Ishikawa (cell line): ENCODE data around the gene SRP9.

Experiments
- CEBPB ChIP-seq: IDR thresholded peaks from 2 replicates; pipeline ENCODE4 v1.6.1; 2012
- CREB1 ChIP-seq: IDR thresholded peaks from 2 replicates; pipeline ENCODE4 v1.6.1; 2012; ENCODE audit warnings: low read depth
- EP300 ChIP-seq: IDR thresholded peaks from 2 replicates; pipeline ENCODE4 v1.6.1; 2012; ENCODE audit warnings: borderline replicate concordance
- RAD21 ChIP-seq: IDR thresholded peaks from 2 replicates; pipeline ENCODE4 v1.6.1; 2012; ENCODE audit warnings: low read depth
- TAF1 ChIP-seq: IDR thresholded peaks from 2 replicates; pipeline ENCODE4 v1.6.1; 2012; ENCODE audit warnings: low read depth, mild to moderate bottlenecking
- ZBTB7A ChIP-seq: IDR thresholded peaks from 2 replicates; pipeline ENCODE4 v1.6.1; 2012; ENCODE audit warnings: low read depth
- TF ChIP-seq, protein P1 (sequence below): IDR thresholded peaks from 2 replicates; pipeline ENCODE4 v1.6.1; 2012; ENCODE audit warnings: low read depth, mild to moderate bottlenecking
- TF ChIP-seq, protein P2 (sequence below): IDR thresholded peaks from 2 replicates; pipeline ENCODE4 v1.6.1; 2012

GRCh38 chr1:225819346-225820192 lies 41.9 kb downstream of the SRP9 start:
- TF ChIP-seq EP300 (no peak), ZBTB7A (no peak), CEBPB (no peak), RAD21 (no peak), CREB1 (no peak), TAF1 (no peak)
- TF ChIP-seq, protein P1, sequence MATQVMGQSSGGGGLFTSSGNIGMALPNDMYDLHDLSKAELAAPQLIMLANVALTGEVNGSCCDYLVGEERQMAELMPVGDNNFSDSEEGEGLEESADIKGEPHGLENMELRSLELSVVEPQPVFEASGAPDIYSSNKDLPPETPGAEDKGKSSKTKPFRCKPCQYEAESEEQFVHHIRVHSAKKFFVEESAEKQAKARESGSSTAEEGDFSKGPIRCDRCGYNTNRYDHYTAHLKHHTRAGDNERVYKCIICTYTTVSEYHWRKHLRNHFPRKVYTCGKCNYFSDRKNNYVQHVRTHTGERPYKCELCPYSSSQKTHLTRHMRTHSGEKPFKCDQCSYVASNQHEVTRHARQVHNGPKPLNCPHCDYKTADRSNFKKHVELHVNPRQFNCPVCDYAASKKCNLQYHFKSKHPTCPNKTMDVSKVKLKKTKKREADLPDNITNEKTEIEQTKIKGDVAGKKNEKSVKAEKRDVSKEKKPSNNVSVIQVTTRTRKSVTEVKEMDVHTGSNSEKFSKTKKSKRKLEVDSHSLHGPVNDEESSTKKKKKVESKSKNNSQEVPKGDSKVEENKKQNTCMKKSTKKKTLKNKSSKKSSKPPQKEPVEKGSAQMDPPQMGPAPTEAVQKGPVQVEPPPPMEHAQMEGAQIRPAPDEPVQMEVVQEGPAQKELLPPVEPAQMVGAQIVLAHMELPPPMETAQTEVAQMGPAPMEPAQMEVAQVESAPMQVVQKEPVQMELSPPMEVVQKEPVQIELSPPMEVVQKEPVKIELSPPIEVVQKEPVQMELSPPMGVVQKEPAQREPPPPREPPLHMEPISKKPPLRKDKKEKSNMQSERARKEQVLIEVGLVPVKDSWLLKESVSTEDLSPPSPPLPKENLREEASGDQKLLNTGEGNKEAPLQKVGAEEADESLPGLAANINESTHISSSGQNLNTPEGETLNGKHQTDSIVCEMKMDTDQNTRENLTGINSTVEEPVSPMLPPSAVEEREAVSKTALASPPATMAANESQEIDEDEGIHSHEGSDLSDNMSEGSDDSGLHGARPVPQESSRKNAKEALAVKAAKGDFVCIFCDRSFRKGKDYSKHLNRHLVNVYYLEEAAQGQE = no peak
- TF ChIP-seq, protein P2, sequence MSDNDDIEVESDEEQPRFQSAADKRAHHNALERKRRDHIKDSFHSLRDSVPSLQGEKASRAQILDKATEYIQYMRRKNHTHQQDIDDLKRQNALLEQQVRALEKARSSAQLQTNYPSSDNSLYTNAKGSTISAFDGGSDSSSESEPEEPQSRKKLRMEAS = no peak
